ENCODE results near the gene BOK. TPM values are rescaled to one million over a fixed set of nuclear protein-coding genes. Genes with fewer than 3 reads are reported as not detected.
"Not testable (repeated sequence)": the region's sequence is repeated elsewhere in the genome, so short reads cannot be mapped to it uniquely, and the experiment has no call there.

Gene BOK
- total and polyA plus RNA-seq, 2 experiments from 2014 or later, result 32.2 to 45.8 TPM

GRCh38 chr2:241584436-241584835 is 25.9 kb downstream of the BOK start:
- no peak overlapping the region for H3K4me3 ChIP-seq
- no peak overlapping the region for H3K27ac ChIP-seq
- H3K4me1 ChIP-seq (ENCODE audit: low read depth), result no peaks in the 10 kb centered on the region
- TF ChIP-seq CTCF (IDR thresholded peaks at IDR 0.05; ENCODE audit: low read depth, low read length), result no peak
- DNase-seq (ENCODE audit: low read depth in 1 of 2, low spot score in 1 of 2), result peak in 1 of 2 donors; percentile 44
- no peaks in the 10 kb centered on the region for H3K27me3 ChIP-seq
- H3K9me3 ChIP-seq (ENCODE audit: low read depth), result no peaks in the 10 kb centered on the region
- H3K36me3 ChIP-seq, result peaks cover 13% of the 10 kb centered on the region

- Histone ChIP-seq H3K9me3 (ENCODE audit: low read depth) (no peaks in the 10 kb centered on the region), H3K36me3 (peaks cover 13% of the 10 kb centered on the region), H3K27ac (no peak overlapping the region), H3K4me3 (no peak overlapping the region), H3K27me3 (no peaks in the 10 kb centered on the region), H3K4me1 (ENCODE audit: low read depth) (no peaks in the 10 kb centered on the region)
- DNase-seq (ENCODE audit: low read depth in 1 of 2, low spot score in 1 of 2), result no peak
- TF ChIP-seq CTCF (IDR thresholded peaks at IDR 0.05; ENCODE audit: low read depth, low read length), result no peak
Measured at GRCh38 chr2:241586564-241587264, 28.2 kb downstream of the BOK start.

GRCh38 chr2:241589863-241590262 is 31.3 kb downstream of the BOK start:
- not testable (repeated sequence) for H3K4me3 ChIP-seq; H3K9me3 ChIP-seq (ENCODE audit: low read depth); DNase-seq (ENCODE audit: low read depth in 1 of 2, low spot score in 1 of 2); H3K27ac ChIP-seq; H3K27me3 ChIP-seq; H3K36me3 ChIP-seq; H3K4me1 ChIP-seq (ENCODE audit: low read depth)

- not testable (repeated sequence) for H3K4me3 ChIP-seq; H3K4me1 ChIP-seq (ENCODE audit: low read depth); H3K36me3 ChIP-seq; H3K27me3 ChIP-seq; DNase-seq (ENCODE audit: low read depth in 1 of 2, low spot score in 1 of 2); H3K27ac ChIP-seq; H3K9me3 ChIP-seq (ENCODE audit: low read depth)
Measured at GRCh38 chr2:241590496-241591455, 32.2 kb downstream of the BOK start.

- Histone ChIP-seq H3K4me1 (ENCODE audit: low read depth) (no peaks in the 10 kb centered on the region), H3K27me3 (no peaks in the 10 kb centered on the region), H3K9me3 (ENCODE audit: low read depth) (no peaks in the 10 kb centered on the region), H3K36me3 (no peaks in the 10 kb centered on the region), H3K4me3 (no peak overlapping the region), H3K27ac (no peak overlapping the region)
- no peak for TF ChIP-seq CTCF (IDR thresholded peaks at IDR 0.05; ENCODE audit: low read depth, low read length)
- no peak for DNase-seq (ENCODE audit: low read depth in 1 of 2, low spot score in 1 of 2)
Measured at GRCh38 chr2:241592126-241592845, 33.7 kb downstream of the BOK start.

GRCh38 chr2:241593271-241593670 is 34.7 kb downstream of the BOK start:
- H3K36me3 ChIP-seq, result no peaks in the 10 kb centered on the region
- H3K9me3 ChIP-seq (ENCODE audit: low read depth), result no peaks in the 10 kb centered on the region
- H3K27me3 ChIP-seq, result no peaks in the 10 kb centered on the region
- no peak for TF ChIP-seq CTCF (IDR thresholded peaks at IDR 0.05; ENCODE audit: low read depth, low read length)
- no peak overlapping the region for H3K4me3 ChIP-seq
- DNase-seq (ENCODE audit: low read depth in 1 of 2, low spot score in 1 of 2), result no peak
- H3K4me1 ChIP-seq (ENCODE audit: low read depth), result no peaks in the 10 kb centered on the region
- no peak overlapping the region for H3K27ac ChIP-seq

Measured in cardiac muscle cell (in vitro differentiated cells and primary cell).